ENCODE data around the gene ANTKMT.

DNA sequence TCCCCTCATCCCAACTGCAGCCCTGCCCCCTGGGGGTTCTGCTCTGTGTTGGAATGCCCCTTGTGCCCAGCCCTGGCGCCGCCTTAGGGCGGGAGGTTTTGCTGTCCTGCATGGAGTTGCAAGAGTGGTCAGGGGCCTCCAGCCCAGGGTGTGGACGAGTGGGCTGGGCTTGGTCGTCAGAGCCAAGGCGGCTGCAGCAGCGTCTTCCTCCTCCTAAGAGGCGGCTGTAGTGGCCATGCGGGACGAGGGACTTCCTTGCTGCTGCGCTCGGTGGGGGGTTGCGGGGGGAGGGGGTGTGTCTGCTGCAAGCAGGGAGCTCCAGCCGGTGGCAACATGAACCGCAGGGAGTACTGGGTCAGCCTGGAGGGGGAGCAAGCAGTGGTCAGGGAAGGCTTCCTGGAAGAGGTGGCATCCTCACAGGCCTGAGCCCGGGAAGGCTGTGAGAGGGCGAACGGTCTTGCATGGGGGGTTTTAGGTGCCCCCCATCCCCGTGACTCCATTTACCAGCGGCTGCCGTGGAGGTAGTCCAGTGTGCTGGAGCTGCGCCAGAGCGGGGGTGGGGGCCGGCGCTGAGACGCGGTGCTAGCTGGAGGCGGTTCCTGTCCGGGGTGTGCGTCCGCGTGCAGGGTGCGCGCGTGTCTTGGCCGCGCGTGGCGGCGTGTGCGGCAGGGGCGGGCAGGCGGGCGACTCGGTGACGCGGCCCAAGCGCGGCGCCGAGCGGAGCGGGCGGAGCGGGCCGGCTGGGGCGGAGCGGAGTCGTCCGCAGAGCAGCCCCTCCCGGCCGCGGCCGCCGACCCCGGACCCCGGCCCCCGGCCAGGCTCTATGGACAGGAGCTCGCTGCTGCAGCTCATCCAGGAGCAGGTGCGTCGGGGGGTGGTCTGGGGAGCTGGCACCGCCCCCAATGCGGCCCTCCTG, 45.7 kb upstream of the ANTKMT start, which contains the start of gene RHBDL1:
- TF ChIP-seq EZH2 (IDR thresholded peaks at IDR 0.05; ENCODE audit: low read depth) (no peak), CTCF (conservative IDR thresholded peaks at IDR 0.05) (no peak)

Data from PC-9 (cell line).